Ascending aorta (tissue), 2 donors: Measurements from ENCODE around the gene GIT1. TPM values are rescaled to one million over a fixed set of nuclear protein-coding genes. Genes with fewer than 3 reads are reported as not detected.
"Not testable (repeated sequence)": the region's sequence is repeated elsewhere in the genome, so short reads cannot be mapped to it uniquely, and the experiment has no call there.

Experiments
- DNase-seq, 2 donors: peaks; one replicate each; pipeline ENCODE4 v3.0.0-alpha.2; 2019; ENCODE audit warnings: low spot score in 2 of 2
- H3K27ac ChIP-seq, 2 donors: fragments of 200-600 bp; sonication (generic); one replicate each; pipeline ENCODE4 v1.5.1; 2016 to 2017; ENCODE audit warnings: mild to moderate bottlenecking in 1 of 2
- H3K27me3 ChIP-seq: fragments of 200-600 bp; sonication (generic); one replicate; pipeline ENCODE4 v1.5.1; 2017
- H3K36me3 ChIP-seq, 2 donors: fragments of 200-600 bp; sonication (generic); one replicate each; pipeline ENCODE4 v1.5.1; 2016
- H3K4me1 ChIP-seq, 2 donors: fragments of 200-600 bp; sonication (generic); one replicate each; pipeline ENCODE4 v1.5.1; 2016 to 2017; ENCODE audit warnings: mild to moderate bottlenecking in 1 of 2
- H3K4me3 ChIP-seq, 2 donors: fragments of 200-600 bp; sonication (generic); one replicate each; pipeline ENCODE4 v1.5.1; 2016 to 2017; ENCODE audit warnings: mild to moderate bottlenecking in 1 of 2
- H3K9me3 ChIP-seq, 2 donors: fragments of 200-600 bp; sonication (generic); one replicate each; pipeline ENCODE4 v1.5.1; 2016
- intact Hi-C: fragments of 100-400 bp; cut with DNase I; formaldehyde crosslinking; loops from one replicate; pipeline ENCODE4 v1.15.1; 2023
- total RNA-seq: library from RNA; depleted of rRNA; stranded (reverse); fragments of >200 nt; gene quantifications from one replicate; pipeline ENCODE4 v1.1.0, GENCODE V29; 2016
- TF ChIP-seq, protein P1 (sequence below), 3 experiments: fragments of 200-600 bp in 2 of 3; fragments of 450-650 bp in 1 of 3; sonication (generic) in 2 of 3; IDR thresholded peaks; one replicate each; pipeline ENCODE4 v1.5.1; 2016 to 2019; ENCODE audit warnings: antibody characterized with exemption in 3 of 3, mild to moderate bottlenecking in 1 of 3, moderate library complexity in 1 of 3

The GIT1 gene
- total RNA-seq, 1 donor from 2014 or later: 142 TPM

DNA sequence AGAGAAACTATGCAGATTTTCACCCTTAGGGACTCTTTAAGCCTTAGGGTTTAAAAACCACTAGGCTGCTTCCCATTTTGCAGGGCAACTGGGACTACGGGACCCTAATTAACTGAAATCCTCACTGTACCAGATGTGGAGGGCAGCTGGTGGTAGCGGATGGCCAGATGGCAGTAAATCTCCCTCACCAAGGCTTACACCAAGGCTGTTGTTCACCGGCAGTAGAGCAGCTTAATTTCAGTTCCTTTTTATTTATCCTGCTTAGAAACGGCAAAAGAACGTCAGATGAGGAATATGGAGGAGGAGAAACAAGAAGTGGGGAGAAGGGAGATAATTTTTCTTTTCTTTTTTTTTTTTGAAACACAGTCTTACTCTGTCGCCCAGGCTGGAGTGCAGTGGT, 29.1 kb downstream of the GIT1 start:
- DNase-seq: no peak
- Histone ChIP-seq H3K4me1 (no peaks in the 10 kb centered on the region), H3K27ac (no peak overlapping the region), H3K9me3 (no peaks in the 10 kb centered on the region), H3K36me3 (peaks cover 0 to 5% of the 10 kb centered on the region in 2 donors), H3K4me3 (no peak overlapping the region), H3K27me3 (no peaks in the 10 kb centered on the region)
- TF ChIP-seq, protein P1, sequence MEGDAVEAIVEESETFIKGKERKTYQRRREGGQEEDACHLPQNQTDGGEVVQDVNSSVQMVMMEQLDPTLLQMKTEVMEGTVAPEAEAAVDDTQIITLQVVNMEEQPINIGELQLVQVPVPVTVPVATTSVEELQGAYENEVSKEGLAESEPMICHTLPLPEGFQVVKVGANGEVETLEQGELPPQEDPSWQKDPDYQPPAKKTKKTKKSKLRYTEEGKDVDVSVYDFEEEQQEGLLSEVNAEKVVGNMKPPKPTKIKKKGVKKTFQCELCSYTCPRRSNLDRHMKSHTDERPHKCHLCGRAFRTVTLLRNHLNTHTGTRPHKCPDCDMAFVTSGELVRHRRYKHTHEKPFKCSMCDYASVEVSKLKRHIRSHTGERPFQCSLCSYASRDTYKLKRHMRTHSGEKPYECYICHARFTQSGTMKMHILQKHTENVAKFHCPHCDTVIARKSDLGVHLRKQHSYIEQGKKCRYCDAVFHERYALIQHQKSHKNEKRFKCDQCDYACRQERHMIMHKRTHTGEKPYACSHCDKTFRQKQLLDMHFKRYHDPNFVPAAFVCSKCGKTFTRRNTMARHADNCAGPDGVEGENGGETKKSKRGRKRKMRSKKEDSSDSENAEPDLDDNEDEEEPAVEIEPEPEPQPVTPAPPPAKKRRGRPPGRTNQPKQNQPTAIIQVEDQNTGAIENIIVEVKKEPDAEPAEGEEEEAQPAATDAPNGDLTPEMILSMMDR (IDR thresholded peaks at IDR 0.05): no peak
- intact Hi-C loops: no loop called here

DNA sequence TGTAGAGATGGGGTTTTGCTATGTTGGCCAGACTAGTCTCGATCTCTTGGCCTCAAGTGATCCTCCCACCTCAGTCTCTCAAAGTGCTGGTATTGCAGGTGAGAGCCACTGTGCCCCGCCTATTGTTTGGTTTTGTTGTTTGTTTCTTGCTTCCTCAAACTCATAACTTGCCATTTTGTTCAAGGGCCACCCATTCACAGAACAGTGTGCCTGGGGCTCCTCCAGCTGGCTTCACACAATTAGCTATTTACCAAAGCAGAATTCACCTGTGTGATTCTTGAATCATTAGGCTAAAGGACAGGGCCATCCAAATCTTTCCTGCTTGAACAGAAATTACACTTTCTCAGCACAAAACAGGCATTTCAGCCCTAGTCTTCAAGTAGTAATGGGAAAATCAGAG, 29.8 kb downstream of the GIT1 start:
- TF ChIP-seq, protein P1 (IDR thresholded peaks at IDR 0.05): no peak
- no peaks in the 10 kb centered on the region for H3K27me3 ChIP-seq
- intact Hi-C loops: no loop called here
- H3K4me3 ChIP-seq: no peak overlapping the region
- no peaks in the 10 kb centered on the region for H3K9me3 ChIP-seq
- no peak for DNase-seq
- peaks cover 0 to 5% of the 10 kb centered on the region in 2 donors for H3K36me3 ChIP-seq
- H3K4me1 ChIP-seq: no peaks in the 10 kb centered on the region
- no peak overlapping the region for H3K27ac ChIP-seq

DNA sequence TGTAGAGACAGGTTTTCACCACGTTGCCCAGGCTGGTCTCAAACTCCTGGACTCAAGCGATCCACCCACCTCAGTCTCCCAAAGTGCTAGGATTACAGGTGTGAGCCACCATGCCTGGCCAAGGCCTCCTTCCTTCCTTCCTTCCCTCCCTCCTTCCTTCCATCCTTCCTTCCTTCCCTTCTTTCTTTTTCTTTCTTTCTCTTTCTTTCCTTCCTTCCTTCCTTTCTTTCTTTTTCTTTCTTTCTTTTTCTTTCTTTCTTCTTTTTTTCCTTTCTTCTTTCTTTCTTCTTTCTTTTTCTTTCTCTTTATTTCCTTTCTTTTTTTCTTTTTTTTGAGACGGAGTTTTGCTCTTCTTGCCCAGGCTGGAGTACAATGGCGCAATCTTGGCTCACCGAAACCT, 31.3 kb downstream of the GIT1 start:
- H3K4me1 ChIP-seq, DNase-seq, H3K4me3 ChIP-seq, H3K27ac ChIP-seq, H3K36me3 ChIP-seq, intact Hi-C loops, H3K27me3 ChIP-seq, H3K9me3 ChIP-seq: not testable (repeated sequence)

DNA sequence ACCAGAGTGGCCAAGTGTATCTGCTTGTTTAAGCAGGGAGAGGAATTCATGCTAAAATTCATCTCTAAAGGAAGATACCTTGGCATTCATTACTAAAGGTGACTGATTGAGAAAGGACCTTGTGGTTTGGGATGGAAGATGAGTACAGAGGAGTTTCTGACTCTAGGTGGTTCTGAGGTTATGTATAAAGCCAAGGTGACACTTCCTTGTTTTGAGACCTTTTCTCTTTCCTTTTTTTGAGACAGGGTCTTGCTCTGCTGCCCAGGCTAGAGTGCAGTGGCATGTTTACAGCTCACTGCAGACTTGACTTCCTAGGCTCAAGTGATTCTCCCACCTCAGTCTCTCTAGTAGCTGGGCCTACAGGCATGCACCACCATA, 31.7 kb downstream of the GIT1 start:
- H3K4me1 ChIP-seq: no peaks in the 10 kb centered on the region
- no peak for DNase-seq
- no peak overlapping the region for H3K27ac ChIP-seq

DNA sequence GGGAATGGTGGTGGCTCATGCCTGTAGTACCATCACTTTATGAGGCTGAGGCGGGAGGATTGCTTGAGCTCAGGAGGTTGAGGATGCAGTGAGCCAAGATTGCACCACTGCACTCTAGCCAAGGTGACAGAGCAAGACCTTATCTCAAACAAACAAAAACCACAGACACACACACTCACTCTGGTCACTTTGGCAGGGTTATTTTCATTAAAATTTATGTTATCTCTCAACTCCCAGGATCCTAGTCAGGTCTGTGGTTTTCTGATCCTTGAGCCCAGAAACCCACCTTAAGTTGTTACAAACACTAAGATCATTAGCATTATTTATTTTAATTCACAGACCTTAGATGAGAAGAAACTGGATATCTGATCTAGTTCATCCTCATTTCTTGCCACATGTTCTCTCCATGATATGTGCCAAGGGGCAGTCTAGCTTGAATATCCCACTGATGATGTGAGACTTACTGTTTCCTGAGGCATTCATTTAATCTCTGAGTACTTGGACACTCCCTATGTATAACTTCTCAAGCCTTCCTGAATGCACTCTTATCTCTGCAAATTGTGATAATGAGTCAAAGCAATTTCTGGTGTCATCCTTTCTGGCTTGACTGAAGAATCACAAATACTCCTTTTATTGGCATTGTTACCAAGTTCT, 32.2 kb downstream of the GIT1 start:
- Histone ChIP-seq H3K9me3 (no peaks in the 10 kb centered on the region), H3K27ac (no peak overlapping the region), H3K4me1 (no peaks in the 10 kb centered on the region), H3K27me3 (no peaks in the 10 kb centered on the region), H3K4me3 (no peak overlapping the region), H3K36me3 (peaks cover 0 to 4% of the 10 kb centered on the region in 2 donors)
- DNase-seq: no peak
- TF ChIP-seq, protein P1 (IDR thresholded peaks at IDR 0.05): no peak
- intact Hi-C loops: no loop called here

More for the DNA sequence above, 31.7 kb downstream of the GIT1 start:
- Histone ChIP-seq H3K4me3 (no peak overlapping the region), H3K36me3 (peaks cover 0 to 5% of the 10 kb centered on the region in 2 donors), H3K9me3 (no peaks in the 10 kb centered on the region), H3K27me3 (no peaks in the 10 kb centered on the region)
- intact Hi-C loops: no loop called here
- TF ChIP-seq, protein P1 (IDR thresholded peaks at IDR 0.05): no peak

DNA sequence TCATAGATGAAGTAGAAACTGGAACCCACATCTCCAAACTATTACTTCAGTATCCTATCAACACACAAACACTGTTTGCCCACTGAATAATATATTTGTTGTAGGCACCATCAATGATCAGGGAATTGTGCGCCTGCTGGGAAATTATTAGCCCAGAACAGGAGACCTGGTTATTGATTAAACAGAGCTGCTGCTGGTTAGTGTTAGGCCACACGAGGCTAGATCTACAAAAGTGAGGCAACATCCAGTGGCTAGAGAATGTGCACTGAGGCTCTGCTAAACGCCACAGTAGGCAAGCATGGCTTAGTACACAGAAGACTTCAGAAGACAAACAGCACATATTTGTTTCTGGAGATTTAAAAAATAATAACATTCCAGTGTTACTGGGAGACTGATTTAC, 33.6 kb downstream of the GIT1 start:
- DNase-seq: no peak
- Histone ChIP-seq H3K4me1 (no peaks in the 10 kb centered on the region), H3K4me3 (no peak overlapping the region), H3K36me3 (peaks cover 0 to 3% of the 10 kb centered on the region in 2 donors), H3K9me3 (no peaks in the 10 kb centered on the region), H3K27me3 (no peaks in the 10 kb centered on the region), H3K27ac (no peak overlapping the region)
- intact Hi-C loops: no loop called here
- TF ChIP-seq, protein P1 (IDR thresholded peaks at IDR 0.05): no peak
